SK-N-SH treated with all-trans-retinoic acid at 6 μM for 48 hours (cell line): ENCODE results near the gene WDR3.

ENCODE experiments used
- ATAC-seq: fragments of 200-7000 bp; cut with Tn5 transposase; 3 replicates; pipeline ENCODE4 v1.9.1; 2020; ENCODE audit warnings: mild to moderate bottlenecking, moderate library complexity
- ARNTL ChIP-seq: fragments of 450-650 bp; formaldehyde crosslinking; IDR thresholded peaks from 2 replicates; pipeline ENCODE4 v1.5.0; 2020; ENCODE audit warnings: low read depth, mild to moderate bottlenecking, moderate library complexity, borderline replicate concordance
- BACH2 ChIP-seq: fragments of 250-450 bp; sonication (Bioruptor Pico); IDR thresholded peaks from 2 replicates; pipeline ENCODE4 v1.9.0; 2021; ENCODE audit warnings: mild to moderate bottlenecking, borderline replicate concordance
- CSDC2 ChIP-seq: fragments of 250-450 bp; sonication (Bioruptor Pico); IDR thresholded peaks from 2 replicates; pipeline ENCODE4 v1.5.0; 2020; ENCODE audit warnings: mild to moderate bottlenecking, moderate library complexity
- GLIS3 ChIP-seq: fragments of 250-450 bp; sonication (Bioruptor Pico); IDR thresholded peaks from 2 replicates; pipeline ENCODE4 v1.5.0; 2020; ENCODE audit warnings: mild to moderate bottlenecking, moderate library complexity
- ISL1 ChIP-seq: fragments of 250-450 bp; sonication (Bioruptor Pico); IDR thresholded peaks from 2 replicates; pipeline ENCODE4 v2.1.2; 2022; ENCODE audit warnings: mild to moderate bottlenecking, moderate library complexity
- PPARA ChIP-seq: fragments of 250-450 bp; sonication (Bioruptor Pico); IDR thresholded peaks from 2 replicates; pipeline ENCODE4 v1.5.0; 2020; ENCODE audit warnings: mild to moderate bottlenecking, borderline replicate concordance
- RARB ChIP-seq: fragments of 250-450 bp; sonication (Bioruptor Pico); IDR thresholded peaks from 2 replicates; pipeline ENCODE4 v1.8.0; 2021; ENCODE audit warnings: mild to moderate bottlenecking, moderate library complexity
- SNAI2 ChIP-seq: fragments of 250-450 bp; sonication (Bioruptor Pico); IDR thresholded peaks from 2 replicates; pipeline ENCODE4 v1.5.0; 2020; ENCODE audit warnings: mild to moderate bottlenecking, moderate library complexity
- TCF4 ChIP-seq: fragments of 250-450 bp; sonication (Bioruptor Pico); IDR thresholded peaks from 2 replicates; pipeline ENCODE4 v1.8.0; 2021; ENCODE audit warnings: mild to moderate bottlenecking, moderate library complexity, borderline replicate concordance
- TOX ChIP-seq: fragments of 250-450 bp; sonication (Bioruptor Pico); IDR thresholded peaks from 2 replicates; pipeline ENCODE4 v1.8.0; 2021; ENCODE audit warnings: mild to moderate bottlenecking, moderate library complexity, borderline replicate concordance
- ZFP3 ChIP-seq: fragments of 250-450 bp; sonication (Bioruptor Pico); IDR thresholded peaks from 2 replicates; pipeline ENCODE4 v1.5.0; 2020; ENCODE audit warnings: mild to moderate bottlenecking, moderate library complexity
- ZFP30 ChIP-seq: fragments of 450-650 bp; formaldehyde crosslinking; IDR thresholded peaks from 2 replicates; pipeline ENCODE4 v1.5.0; 2022; ENCODE audit warnings: mild to moderate bottlenecking, moderate library complexity
- ZNF565 ChIP-seq: fragments of 450-650 bp; formaldehyde crosslinking; conservative IDR thresholded peaks from 2 replicates; pipeline ENCODE4 v1.5.0; 2020; ENCODE audit warnings: low read depth, mild to moderate bottlenecking, moderate library complexity
- ZNF70 ChIP-seq: fragments of 450-650 bp; formaldehyde crosslinking; IDR thresholded peaks from 2 replicates; pipeline ENCODE4 v1.5.0; 2020; ENCODE audit warnings: mild to moderate bottlenecking, moderate library complexity
- TF ChIP-seq, protein P1 (sequence below): fragments of 250-450 bp; sonication (Bioruptor Pico); IDR thresholded peaks from 2 replicates; pipeline ENCODE4 v1.5.1; 2021; ENCODE audit warnings: mild to moderate bottlenecking, moderate library complexity
- TF ChIP-seq, protein P2 (sequence below): fragments of 250-450 bp; sonication (Bioruptor Pico); IDR thresholded peaks from 2 replicates; pipeline ENCODE4 v1.5.1; 2020; ENCODE audit warnings: low read depth, mild to moderate bottlenecking, moderate library complexity
- TF ChIP-seq, protein P3 (sequence below): fragments of 250-450 bp; sonication (Bioruptor Pico); IDR thresholded peaks from 2 replicates; pipeline ENCODE4 v1.8.0; 2020; ENCODE audit warnings: mild to moderate bottlenecking, moderate library complexity, borderline replicate concordance
- TF ChIP-seq, protein P4 (sequence below): fragments of 250-450 bp; sonication (Bioruptor Pico); IDR thresholded peaks from 2 replicates; pipeline ENCODE4 v1.8.0; 2021; ENCODE audit warnings: low read depth, mild to moderate bottlenecking, moderate library complexity, borderline replicate concordance
- TF ChIP-seq, protein P5 (sequence below): fragments of 250-450 bp; sonication (Bioruptor Pico); IDR thresholded peaks from 2 replicates; pipeline ENCODE4 v1.5.0; 2020; ENCODE audit warnings: mild to moderate bottlenecking, moderate library complexity

The WDR3 gene

DNA sequence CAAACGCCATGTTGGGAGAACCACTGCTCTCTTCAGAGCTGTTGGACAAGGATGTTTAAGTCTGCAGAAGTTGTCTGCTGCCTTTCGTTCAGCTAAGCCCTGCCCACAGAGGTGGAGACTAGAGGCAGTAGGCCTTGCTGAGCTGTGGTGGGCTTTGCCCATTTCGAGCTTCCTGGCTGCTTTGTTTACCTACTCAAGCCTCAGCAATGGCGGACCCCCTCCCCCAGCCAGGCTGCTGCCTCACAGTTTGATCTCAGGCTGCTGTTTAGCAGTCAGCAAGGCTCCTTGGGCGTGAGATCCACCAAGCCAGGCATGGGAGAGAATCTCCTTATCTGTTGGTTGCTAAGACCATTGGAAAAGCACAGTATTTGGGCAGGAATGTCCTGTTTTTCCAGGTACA is 74.8 kb downstream of the WDR3 start:
- no peak for TF ChIP-seq TOX (CRISPR knock-in tag)
- no peak for TF ChIP-seq SNAI2 (CRISPR knock-in tag)
- TF ChIP-seq GLIS3 (CRISPR knock-in tag), result no peak
- no peak for TF ChIP-seq TCF4 (CRISPR knock-in tag)
- no peak for TF ChIP-seq ARNTL (CRISPR knock-in tag)
- TF ChIP-seq, protein P1, sequence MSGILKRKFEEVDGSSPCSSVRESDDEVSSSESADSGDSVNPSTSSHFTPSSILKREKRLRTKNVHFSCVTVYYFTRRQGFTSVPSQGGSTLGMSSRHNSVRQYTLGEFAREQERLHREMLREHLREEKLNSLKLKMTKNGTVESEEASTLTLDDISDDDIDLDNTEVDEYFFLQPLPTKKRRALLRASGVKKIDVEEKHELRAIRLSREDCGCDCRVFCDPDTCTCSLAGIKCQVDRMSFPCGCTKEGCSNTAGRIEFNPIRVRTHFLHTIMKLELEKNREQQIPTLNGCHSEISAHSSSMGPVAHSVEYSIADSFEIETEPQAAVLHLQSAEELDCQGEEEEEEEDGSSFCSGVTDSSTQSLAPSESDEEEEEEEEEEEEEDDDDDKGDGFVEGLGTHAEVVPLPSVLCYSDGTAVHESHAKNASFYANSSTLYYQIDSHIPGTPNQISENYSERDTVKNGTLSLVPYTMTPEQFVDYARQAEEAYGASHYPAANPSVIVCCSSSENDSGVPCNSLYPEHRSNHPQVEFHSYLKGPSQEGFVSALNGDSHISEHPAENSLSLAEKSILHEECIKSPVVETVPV (CRISPR knock-in tag), result no peak
- no peak for TF ChIP-seq BACH2 (CRISPR knock-in tag)
- no peak for TF ChIP-seq ZFP30 (CRISPR knock-in tag)
- TF ChIP-seq, protein P2, sequence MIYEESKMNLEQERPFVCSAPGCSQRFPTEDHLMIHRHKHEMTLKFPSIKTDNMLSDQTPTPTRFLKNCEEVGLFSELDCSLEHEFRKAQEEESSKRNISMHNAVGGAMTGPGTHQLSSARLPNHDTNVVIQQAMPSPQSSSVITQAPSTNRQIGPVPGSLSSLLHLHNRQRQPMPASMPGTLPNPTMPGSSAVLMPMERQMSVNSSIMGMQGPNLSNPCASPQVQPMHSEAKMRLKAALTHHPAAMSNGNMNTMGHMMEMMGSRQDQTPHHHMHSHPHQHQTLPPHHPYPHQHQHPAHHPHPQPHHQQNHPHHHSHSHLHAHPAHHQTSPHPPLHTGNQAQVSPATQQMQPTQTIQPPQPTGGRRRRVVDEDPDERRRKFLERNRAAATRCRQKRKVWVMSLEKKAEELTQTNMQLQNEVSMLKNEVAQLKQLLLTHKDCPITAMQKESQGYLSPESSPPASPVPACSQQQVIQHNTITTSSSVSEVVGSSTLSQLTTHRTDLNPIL (CRISPR knock-in tag), result no peak
- TF ChIP-seq, protein P3, sequence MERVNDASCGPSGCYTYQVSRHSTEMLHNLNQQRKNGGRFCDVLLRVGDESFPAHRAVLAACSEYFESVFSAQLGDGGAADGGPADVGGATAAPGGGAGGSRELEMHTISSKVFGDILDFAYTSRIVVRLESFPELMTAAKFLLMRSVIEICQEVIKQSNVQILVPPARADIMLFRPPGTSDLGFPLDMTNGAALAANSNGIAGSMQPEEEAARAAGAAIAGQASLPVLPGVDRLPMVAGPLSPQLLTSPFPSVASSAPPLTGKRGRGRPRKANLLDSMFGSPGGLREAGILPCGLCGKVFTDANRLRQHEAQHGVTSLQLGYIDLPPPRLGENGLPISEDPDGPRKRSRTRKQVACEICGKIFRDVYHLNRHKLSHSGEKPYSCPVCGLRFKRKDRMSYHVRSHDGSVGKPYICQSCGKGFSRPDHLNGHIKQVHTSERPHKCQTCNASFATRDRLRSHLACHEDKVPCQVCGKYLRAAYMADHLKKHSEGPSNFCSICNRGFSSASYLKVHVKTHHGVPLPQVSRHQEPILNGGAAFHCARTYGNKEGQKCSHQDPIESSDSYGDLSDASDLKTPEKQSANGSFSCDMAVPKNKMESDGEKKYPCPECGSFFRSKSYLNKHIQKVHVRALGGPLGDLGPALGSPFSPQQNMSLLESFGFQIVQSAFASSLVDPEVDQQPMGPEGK (CRISPR knock-in tag), result no peak
- TF ChIP-seq ZNF565 (CRISPR knock-in tag), result no peak
- no peak for TF ChIP-seq PPARA
- TF ChIP-seq, protein P4, sequence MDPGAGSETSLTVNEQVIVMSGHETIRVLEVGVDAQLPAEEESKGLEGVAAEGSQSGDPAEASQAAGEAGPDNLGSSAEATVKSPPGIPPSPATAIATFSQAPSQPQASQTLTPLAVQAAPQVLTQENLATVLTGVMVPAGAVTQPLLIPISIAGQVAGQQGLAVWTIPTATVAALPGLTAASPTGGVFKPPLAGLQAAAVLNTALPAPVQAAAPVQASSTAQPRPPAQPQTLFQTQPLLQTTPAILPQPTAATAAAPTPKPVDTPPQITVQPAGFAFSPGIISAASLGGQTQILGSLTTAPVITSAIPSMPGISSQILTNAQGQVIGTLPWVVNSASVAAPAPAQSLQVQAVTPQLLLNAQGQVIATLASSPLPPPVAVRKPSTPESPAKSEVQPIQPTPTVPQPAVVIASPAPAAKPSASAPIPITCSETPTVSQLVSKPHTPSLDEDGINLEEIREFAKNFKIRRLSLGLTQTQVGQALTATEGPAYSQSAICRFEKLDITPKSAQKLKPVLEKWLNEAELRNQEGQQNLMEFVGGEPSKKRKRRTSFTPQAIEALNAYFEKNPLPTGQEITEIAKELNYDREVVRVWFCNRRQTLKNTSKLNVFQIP (CRISPR knock-in tag), result no peak
- TF ChIP-seq RARB (CRISPR knock-in tag), result no peak
- TF ChIP-seq, protein P5, sequence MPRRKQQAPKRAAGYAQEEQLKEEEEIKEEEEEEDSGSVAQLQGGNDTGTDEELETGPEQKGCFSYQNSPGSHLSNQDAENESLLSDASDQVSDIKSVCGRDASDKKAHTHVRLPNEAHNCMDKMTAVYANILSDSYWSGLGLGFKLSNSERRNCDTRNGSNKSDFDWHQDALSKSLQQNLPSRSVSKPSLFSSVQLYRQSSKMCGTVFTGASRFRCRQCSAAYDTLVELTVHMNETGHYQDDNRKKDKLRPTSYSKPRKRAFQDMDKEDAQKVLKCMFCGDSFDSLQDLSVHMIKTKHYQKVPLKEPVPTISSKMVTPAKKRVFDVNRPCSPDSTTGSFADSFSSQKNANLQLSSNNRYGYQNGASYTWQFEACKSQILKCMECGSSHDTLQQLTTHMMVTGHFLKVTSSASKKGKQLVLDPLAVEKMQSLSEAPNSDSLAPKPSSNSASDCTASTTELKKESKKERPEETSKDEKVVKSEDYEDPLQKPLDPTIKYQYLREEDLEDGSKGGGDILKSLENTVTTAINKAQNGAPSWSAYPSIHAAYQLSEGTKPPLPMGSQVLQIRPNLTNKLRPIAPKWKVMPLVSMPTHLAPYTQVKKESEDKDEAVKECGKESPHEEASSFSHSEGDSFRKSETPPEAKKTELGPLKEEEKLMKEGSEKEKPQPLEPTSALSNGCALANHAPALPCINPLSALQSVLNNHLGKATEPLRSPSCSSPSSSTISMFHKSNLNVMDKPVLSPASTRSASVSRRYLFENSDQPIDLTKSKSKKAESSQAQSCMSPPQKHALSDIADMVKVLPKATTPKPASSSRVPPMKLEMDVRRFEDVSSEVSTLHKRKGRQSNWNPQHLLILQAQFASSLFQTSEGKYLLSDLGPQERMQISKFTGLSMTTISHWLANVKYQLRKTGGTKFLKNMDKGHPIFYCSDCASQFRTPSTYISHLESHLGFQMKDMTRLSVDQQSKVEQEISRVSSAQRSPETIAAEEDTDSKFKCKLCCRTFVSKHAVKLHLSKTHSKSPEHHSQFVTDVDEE (CRISPR knock-in tag), result no peak
- TF ChIP-seq CSDC2, result no peak
- no peak for TF ChIP-seq ISL1
- TF ChIP-seq ZNF70 (CRISPR knock-in tag), result no peak
- TF ChIP-seq, all 23 proteins: peak for 0
- no peak for ATAC-seq

DNA sequence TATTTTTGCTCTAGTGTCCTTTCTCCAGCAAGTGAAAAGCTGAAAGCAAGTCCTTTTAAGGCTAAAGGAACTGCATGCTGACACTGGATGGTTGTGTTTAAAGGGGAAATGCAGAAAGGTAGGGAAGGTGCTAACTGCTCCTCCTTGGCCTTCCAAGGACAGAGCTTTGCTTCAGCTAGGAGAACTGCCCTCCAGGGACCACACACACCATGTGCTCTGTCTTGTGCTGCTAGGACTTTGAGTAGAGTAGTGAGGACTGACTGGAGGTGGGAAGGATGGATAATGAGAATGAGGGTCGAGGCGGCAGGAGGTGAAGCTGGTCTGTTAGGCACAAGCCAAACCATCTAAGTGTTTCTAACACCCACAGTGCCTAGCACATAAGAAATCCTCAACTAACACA is 77.9 kb downstream of the WDR3 start:
- TF ChIP-seq, protein P3 (CRISPR knock-in tag), result no peak
- TF ChIP-seq GLIS3 (CRISPR knock-in tag), result no peak
- TF ChIP-seq, protein P1 (CRISPR knock-in tag), result no peak
- no peak for TF ChIP-seq ZFP3 (CRISPR knock-in tag)
- TF ChIP-seq ZFP30 (CRISPR knock-in tag), result no peak
- TF ChIP-seq ISL1, result no peak
- TF ChIP-seq PPARA, result no peak
- no peak for TF ChIP-seq BACH2 (CRISPR knock-in tag)
- TF ChIP-seq, all 23 proteins: peak for 0
- no peak for ATAC-seq
